HG03159 (cell line): ENCODE measurements around the gene IL17RC.

Source experiments
- ATAC-seq: cut with Tn5 transposase; IDR thresholded peaks from one replicate; pipeline ENCODE4 v1.9.1; 2021; ENCODE audit warnings: mild to moderate bottlenecking, moderate library complexity; ENCODE audit not compliant: unreplicated experiment

IL17RC gene

DNA sequence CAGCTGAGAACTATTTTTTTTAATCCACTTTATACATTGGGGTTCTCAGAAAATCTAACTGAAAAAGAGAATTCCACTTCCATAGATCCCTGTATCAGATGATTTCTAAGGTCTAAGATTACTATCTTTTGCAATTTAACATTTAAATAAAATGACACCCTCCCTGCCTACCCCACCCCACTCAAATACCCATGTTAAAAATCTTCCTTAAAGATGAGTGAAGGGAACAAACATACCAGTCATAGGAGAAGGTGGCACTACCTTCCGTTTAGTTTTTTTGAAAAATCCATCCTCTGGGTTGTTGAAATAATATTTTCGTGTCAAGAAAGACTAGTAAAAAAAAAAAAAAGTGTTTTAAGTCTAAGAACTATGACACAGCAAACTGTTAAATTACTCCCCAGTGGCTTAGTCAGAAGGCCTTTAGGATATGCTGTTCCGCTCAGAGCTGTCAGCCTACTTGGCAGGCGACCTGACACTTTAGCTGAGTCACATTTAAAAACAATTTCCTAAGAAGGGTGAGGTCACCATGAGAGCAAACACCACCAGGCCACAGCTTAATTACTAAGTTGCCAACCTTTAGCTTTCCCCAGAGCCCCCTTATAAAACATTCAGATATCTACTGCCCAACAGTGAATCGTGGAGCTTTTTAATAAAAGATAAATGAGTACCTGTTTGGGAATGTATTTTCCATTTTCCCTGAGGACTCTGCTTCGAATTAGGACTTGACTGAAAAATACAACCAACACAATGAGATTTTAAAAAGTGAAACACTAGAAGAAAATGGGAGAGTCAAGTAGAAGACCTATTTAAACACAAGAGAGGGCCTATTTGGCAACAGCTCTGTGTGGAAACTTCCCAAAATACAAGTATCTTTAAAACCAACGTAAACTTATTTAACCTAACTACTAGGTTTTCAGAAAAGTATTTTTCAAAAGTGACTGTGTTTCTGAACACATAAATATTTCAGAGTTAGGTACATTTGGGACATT lies 60.1 kb downstream of the IL17RC start:
- ATAC-seq = no peak

DNA sequence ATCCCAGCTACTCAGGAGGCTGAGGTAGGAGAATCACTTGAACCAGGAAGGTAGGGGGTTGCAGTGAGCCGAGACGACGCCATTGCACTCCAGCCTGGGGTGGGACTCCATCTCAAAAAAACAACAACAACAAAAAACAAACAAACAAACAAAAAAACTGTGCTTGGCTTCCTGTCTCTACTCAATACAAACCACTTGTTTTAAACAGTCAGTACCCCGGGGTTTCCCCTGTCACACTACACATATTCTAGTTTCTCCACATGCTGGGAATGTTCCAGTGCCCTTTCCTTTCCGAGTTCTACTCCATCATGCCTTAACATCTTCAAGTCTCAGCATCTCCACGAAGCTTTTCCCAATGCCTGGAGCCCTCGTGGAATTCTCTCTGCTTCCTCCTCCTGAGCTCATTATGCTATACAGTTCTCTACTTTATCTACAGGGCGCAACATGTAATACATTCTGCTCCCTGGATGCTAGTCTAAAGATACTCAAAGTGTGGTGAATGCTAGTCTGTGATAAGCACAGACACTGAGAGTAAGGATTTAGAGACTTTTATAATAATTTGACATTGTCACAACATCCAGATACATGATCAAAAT lies 61.9 kb downstream of the IL17RC start:
- no peak for ATAC-seq

DNA sequence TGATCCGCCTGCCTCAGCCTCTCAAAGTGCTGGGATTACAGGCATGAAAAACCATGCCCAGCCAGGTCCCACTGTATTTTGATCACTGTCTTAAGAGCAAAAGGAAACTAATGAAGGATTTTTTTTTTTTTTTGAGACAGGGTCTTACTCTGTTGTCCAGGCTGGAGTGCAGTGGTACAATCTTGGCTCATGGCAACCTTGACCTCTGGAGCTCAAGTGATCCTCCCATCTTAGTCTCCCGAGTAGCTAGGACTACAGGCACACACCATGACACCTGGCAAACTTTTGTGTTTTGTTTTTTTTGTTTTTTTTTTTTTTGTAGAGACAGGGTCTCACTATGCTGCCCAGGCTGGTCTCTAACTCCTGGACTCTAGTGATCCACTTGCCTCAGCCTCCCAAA lies 63.4 kb downstream of the IL17RC start:
- ATAC-seq = no peak
